Head of caudate nucleus (tissue), 42 donors: Measurements from ENCODE around the gene SBF1.

Source experiments
- DNase-seq, 42 donors: peaks; one replicate each; pipeline versions ENCODE4 v3.0.0 to v3.0.0-alpha.2; 2020 to 2021; ENCODE audit warnings: mixed read lengths in 7 of 42
- intact Hi-C: fragments of 100-400 bp; cut with DNase I; formaldehyde crosslinking; loops from one replicate; pipeline ENCODE4 v1.15.0; 2022

SBF1 gene

DNA sequence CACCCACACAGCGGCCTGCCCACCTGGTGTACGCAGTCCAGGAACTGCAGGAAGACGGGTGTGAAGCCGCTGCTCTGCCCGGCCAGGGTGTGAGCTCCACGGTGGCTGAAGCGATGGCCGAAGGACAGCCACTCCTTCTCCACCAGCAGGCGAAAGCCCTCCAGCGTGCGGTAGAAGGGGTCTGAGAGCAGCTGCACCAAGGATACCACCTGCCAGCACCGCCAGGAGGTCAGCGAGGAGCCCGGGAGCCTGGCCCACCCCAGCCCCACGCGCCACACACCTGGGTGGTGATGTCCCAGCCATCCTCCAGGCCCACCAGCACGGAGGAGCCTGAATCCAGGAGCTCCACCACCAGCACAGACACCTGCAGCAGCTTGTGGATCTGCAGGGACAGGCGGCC lies 19.6 kb downstream of the SBF1 start:
- intact Hi-C loops: no loop called here
- no peak for DNase-seq

DNA sequence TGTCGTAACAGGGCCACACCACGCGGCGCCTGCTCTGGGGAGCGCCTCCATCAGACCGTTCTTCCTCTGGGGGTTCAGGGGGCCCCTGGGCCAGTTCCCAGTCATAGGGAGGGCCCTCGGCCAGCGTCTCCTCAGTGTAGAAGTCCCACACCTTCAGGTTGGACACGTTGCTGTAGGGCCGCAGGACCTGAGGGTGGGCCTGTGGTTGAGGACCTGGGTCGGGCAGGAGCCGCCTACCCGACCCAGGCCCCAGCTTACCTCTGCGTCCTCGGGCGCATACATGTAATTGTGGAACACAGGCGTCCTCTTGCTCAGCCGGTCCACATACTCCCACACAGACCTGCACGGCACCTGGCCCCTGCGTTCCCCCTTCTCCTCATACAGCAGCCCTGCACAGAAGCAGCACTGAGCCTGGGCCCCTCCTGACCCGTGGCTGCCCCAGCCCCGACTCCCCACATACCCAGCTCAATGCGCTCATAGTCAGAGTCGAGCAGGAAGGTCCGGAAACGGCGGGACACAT lies 20.2 kb downstream of the SBF1 start:
- intact Hi-C loops: no loop called here
- DNase-seq: no peak

DNA sequence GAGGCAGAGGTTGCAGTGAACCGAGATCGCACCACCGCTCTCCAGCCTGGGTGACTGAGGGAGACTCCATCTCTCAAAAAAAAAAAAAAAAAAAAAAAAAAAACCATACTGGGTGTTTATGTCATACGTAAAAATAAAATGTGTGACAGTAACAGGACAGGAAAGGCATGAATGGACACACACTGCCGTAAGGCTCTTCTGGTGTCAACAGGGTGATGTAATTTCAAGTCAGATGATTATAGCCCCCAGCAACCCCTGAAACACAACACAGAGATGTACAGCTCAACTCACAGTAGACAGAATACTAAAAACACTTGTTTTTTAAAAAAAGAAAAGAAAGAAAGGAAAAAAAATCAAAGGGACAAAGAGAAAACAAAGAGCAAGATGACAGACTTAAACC lies 22.2 kb downstream of the SBF1 start:
- intact Hi-C loops: no loop called here
- DNase-seq: no peak

DNA sequence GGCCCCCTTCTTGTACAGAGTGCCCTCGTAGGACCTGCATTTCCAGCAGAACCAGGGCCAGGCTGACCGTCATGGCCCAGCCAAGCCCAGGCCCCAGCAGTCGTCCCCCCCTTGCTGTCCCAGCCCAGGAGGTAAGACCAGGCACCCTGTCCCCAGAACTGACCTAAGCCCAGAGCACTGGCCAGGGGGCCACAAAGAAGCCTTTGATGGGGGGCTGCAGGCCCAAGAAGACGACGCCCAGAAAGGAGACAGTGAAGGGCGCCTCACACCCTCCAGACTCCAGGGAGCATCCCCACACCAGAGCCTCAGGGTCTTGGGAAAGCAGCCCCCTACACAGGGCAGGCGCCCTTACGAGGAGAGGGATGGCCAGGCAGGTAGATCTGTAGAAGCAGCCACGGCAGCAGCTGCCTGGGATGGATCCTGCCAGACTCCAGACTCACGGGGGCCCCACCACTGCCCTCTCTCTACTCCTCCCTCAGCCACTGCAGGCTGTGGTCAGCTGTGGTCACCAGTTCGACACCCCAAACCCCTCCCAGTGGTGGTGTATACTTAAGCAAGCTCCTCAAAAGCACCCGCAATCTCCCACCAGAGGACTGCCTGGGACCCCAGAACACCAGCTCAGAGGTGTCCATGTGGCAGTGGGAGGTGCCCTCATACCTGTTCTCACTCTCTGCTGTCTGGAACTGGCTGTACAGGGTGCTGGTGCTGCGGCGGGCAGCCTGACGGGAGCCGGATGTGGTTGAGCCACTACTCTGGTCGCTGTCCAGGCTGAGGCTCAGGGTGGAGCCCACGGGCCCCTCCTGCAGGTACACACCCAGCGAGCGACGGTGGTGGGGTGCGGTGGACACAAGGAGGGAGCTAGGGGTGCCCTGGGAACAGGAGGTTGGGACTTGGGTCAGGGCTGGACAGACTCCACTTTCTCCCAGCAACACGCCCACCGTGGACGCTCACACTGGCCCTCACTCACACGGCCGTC lies 27.0 kb downstream of the SBF1 start:
- no peak for DNase-seq

DNA sequence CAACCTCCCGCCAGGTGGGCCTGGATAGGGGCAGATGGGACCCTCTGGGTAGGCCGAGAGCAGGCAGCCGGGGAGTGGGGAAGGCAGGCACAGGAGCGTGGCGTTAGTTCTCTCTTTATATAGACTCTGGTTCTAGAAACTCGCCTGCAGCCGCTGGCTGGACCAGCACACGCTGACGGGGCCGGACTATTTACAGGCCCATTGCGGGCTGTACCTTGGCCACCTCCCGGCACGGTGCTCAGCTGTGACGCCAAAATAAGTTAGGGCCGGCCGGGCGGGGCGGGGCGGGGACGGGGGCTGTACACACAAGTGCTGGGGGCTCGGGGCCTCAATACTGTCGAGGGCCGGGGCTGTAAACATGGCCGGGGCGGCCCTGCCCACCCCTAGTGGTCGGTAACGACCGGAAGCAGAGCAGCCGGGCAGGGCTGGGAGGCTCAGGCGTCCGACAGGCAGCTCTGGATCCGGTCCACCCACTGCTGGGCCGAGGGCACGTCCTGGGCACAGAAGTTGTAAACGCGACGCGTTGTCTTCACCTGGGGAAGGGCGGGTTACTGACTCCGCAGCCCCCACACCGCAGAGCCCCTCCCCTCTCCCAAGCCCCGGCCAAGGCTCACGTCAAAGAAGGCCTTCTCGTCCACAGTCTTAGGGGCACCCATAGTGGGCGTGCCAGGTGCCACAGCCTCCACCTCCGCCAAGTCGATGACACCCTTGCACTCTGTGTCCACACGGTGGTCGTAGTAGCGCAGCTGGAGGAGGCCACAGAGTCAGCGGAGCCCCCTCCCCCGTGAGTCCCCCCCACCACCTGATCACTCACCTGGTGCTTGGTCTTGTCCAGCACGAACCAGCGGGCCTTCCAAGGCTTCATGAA lies 27.9 kb downstream of the SBF1 start:
- intact Hi-C loops: no loop called here
- DNase-seq: no peak

More for the DNA sequence above, 27.0 kb downstream of the SBF1 start:
- intact Hi-C loops: no loop called here

DNA sequence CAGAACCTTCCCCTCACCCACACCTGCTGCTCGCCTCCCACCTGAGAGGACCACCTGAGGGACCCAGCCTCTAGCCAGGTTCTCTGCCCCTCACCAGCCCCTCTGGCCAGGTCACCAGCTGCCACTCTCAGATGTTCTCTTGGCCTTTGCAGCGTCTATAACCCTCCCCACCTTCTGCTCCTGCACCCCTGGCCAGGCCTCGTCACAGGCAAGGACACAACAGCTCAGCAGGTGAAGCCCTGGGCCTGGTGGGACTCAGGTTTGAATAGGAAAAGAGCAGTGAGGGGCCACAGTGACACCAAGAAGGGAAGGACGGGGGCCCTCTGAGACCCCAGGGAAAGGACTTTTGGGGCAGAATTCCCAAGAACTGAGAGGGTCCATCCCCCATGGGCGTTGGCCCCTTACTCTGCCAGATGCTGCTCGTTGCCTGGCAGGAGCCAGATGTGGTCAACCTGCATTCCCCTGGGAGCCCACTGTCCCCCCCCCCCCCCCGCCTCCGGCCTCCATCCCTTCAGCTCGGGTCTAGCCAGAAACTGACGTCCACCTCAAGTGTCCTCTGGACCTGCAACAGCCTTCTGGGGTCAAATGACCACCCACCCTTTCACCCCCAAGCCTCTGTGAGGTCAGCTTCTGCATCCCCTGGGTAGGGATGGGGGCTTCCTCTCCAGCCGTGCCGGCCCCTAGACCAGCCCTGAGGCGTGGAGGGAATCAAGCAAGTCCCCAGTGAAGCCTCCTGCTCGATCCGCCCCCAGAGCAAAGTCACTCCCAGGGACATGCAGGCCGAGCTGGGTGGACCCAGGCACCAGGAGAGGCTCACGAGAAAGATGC lies 28.7 kb downstream of the SBF1 start:
- intact Hi-C loops: no loop called here
- no peak for DNase-seq

DNA sequence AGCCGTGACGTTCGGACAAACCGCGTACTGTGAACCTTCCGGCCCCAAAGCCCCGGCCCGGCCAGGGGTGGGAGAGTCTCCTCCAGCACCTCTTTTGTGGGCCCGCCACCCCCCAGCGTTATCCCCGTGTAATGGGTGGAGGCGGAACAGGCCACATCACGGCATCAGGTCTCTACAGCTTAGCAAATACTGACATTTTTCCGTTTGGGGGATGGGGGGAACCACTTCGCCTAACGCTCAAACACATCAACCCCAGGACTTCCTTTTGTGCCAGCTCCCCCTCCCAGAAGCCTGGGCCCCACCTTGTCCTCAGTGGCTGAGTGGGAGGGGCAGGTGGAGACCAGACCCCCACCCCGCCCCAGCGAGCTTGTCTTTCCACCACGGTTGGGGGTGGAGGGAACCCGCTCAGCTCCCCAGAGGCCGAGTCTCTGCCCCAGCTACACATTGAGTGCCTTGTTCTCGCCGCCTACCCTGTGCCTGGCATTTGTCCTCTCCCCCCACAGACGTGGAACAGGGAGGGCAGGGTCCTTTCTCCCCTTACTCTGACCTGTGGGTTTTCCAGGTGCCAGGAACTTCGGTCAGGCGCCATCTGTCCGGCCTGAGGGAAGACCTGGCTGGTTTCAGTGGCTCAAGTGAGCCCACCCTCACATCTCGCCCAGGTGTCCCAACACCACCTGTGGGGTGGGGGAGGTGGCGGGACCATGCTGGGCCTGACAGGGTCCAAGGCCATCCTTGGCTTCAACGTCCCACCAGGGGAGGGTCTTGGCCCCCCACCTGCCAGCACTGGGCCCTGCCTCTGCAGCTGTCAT lies 29.6 kb downstream of the SBF1 start:
- intact Hi-C loops: no loop called here
- DNase-seq: peak in 6 of 42 donors; percentile 30 to 52 (median 44)

DNA sequence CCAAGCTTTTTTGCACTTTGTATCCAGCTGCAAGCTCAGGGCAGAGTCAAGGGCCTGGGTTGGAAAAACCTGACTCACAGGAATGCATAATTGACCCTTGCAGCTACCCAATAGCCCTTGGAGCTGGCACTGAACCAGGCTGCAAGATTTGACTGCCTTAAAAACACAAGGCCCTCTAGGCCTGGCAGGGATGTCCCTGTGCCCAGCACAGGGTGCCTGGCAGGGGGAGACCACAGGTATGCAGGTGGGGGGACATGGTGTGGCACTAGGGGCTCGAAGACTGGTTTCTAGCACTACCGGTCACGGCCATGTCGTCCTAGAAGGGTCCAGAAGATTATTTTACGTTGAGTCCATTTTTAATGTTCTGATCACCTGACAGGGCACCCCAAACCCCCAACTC lies 30.2 kb downstream of the SBF1 start:
- intact Hi-C loops: no loop called here
- no peak for DNase-seq

DNA sequence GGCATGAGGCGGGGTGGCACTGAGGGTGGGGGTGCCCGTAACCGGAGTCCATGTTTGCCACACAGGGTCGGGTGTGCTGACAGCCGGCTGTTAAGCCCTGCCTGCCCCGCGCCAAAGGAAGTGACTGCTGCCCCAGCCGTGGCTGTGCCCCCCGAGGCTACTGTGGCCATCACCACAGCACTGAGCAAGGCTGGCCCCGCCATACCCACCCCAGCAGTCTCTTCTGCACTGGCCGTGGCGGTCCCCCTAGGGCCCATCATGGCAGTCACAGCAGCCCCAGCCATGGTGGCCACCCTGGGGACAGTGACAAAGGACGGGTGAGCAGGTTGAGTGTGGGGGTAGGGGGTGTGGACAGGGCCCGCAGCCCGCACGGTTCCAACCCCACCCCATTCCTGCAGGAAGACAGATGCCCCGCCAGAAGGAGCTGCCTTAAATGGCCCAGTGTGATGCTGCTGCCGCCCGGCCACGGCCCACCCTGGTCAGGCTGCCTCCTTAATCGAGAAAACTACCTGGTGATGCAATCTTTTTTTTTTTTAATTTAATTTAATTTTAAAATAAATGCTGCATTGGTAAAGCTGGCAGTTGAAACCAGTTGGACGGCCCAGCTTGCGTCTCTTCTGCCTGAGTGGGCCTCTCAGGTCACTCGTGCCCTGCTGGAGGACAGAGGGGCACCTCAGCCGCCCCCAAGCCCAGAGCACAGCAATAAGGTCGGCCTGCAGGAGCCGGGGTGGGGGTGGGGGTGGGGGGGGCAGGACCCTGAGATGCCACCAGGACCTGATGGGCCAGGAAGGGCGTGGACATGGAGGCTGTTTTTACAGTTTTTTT lies 30.8 kb downstream of the SBF1 start:
- intact Hi-C loops: no loop called here
- peak in 1 of 42 donors; percentile 37 for DNase-seq

DNA sequence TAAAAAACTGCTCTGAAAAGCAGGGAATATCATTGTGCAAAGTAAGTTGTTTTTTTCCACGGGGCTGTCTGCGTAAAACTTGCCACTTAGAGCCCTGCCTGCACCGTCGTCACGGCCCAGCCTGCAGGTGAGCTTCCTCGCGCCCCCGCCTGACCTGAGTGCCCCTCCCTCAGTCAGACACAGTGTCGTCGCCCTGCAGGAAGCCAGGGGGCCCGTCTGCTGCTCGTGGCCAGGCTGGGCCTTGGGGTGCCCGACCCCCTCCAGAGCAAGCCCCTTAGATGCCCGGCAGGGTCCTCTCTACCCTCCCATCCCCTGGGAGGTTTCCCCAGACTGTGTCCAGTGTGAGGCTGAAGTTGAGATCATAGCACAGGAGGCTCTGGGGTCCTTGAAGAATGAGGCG lies 31.6 kb downstream of the SBF1 start:
- intact Hi-C loops: no loop called here
- DNase-seq: no peak

DNA sequence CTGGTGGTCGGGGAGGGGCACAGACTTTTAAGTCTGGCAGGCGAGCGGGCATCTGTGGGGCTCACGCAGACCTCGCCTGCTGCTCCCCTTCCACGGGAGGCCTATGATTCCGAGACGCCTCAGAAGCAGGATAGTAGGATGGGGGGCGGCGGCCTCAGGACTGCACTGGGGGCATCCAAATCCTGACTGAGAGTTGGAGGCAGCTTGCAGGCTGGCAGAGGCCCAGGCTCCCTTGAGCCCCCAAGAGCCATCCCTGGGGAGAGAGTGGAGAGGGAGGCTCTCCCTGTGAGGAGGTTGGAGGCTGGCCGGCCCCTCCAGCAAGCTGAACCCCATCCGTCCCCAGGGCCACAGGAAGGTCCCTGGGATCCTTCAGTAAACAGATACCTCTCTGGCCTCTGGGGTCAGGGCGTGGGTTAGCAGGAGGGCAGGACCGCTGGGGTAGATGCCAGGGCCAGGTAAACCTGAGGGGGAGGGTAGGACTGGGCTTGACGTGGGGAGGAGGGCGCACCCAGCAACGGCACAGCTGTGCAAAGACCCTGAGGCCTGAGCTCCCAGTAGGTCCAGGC lies 33.3 kb downstream of the SBF1 start:
- intact Hi-C loops: no loop called here
- DNase-seq: no peak

DNA sequence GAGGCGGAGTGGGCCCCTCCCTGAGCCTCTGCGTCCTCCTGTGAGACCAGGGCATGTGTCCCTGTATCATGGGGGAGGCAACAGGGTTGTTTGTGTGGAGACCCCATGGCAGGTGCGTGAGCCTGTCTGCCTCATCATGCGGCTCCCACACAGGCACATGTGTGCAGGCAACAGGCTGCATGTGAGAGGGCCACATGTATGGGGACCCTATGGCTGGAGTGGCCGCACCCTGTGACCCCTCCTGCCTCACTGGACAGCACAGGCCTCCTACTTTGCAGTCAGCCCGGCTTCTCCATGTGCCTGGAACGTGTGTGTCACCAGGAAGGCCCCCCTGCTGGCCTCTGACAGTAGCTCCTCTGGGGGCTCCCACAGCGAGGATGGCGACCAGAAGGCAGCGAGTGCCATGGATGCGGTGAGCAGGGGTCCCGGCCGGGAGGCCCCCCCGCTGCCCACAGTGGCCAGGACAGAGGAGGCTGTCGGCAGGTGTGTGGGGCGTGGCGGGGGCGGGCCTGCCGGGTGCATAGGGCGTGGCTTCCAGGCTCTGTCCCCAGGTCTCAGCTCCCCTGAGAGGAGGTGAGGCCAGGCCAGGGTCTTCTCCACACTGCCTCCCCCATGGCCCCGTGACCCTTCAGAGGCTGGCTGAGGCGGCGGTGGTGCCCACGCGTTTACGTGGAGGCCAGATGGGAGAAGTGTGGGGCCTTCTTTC lies 34.1 kb downstream of the SBF1 start:
- intact Hi-C loops: no loop called here
- DNase-seq: no peak

DNA sequence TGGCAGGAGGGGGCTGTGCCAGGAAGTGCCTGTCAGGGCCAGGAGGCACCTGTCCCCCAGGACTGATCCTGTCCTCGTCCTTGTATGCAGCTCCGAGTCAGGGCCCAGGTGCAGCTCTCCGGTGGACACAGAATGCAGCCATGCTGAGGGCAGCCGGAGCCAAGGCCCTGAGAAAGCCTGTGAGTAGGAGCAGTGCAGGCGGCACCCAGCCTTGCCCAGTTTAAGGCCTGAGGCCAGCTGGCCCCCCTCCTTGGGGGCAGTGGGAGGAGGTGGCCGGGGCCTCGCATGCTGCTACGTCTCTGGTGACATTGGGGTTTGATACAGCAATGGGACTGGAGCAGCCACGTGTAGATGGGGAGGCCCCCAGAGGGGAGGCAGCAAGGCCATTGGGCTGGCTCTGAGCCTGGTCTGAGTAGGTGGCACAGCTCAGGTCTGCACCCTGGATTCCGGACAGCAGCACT lies 34.9 kb downstream of the SBF1 start:
- no peak for DNase-seq
- intact Hi-C loops: no loop called here

DNA sequence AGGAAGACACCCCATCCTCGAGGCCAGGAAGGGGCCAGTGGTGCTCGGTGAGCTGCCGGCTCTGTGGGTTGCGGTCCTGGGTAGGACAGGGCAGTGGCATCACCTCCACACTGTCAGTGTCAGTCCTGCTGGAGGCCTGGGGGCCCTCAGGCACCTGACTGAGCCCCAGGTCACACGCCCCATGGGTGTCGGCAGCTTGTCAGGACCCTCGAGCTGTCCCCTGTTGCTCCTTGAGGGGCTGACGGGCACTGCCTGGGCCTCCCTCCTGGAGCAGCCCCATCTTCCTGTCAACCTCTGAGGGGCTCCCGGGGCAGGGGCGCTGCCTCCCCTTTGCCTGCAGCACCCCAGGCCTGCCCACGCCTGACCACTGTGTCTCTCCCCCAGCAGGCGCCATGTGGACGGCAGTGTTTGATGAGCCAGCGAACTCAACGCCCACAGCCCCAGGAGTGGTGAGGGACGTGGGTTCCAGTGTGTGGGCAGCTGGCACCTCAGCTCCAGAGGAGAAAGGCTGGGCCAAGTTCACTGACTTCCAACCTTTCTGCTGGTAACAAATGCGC lies 35.4 kb downstream of the SBF1 start:
- intact Hi-C loops: no loop called here
- peak in 13 of 42 donors; percentile 19 to 77 (median 44) for DNase-seq

DNA sequence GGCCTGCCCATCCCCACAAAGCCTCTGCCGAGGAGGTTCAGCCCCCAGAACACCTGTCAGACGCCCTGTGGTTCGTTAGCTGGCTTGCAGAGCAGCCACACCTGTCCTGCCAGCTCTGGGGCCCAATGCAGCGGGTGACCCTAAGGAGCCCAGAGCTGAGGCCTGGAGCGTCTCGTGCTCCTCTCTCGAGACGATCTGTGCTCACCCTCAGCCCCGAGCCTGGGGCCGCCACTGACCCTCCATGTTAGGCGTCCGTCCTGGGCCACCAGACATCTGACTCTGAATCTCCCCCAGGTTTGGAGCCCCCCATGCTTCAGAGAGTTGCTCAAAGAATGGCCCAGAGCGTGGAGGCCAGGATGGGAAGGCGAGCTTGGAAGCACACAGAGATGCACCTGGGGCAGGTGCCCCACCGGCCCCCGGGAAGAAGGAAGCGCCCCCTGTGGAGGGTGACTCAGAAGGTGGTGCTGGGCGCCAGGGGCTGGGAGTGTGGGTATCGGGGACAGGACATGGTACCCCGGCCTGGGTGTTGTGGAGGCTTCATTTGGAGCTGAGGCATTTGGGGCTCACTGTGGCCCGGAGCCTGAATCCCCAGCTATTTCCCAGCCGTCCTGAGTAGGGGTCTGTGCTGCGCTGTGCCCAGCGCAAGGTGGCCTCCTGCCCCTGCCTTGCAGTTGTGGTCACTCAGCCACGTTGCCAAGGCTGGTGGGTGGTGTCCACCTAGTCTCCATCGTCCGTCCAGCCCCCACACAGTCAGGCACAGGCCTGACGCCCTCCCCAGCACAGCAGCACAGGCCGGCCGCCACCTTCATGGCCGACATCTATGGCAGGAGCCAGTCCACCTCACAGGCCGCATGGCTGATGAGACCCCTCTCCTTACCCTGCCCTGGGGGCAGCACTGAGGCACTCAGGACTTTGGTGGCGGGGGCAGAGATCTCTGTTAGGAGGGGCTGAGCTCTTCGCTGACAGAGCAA lies 36.2 kb downstream of the SBF1 start:
- no peak for DNase-seq
- intact Hi-C loops: no loop called here
